HepG2 (cell line): Measurements from ENCODE around the gene OGFR. TPM values are rescaled to one million over a fixed set of nuclear protein-coding genes. Genes with fewer than 3 reads are reported as not detected.

Experiments used
- ATAC-seq: fragments of 200-7000 bp; cut with Tn5 transposase; 3 replicates; pipeline ENCODE4 v1.9.1; 2020; ENCODE audit warnings: mild to moderate bottlenecking, moderate library complexity
- BruUV-seq: library from RNA; stranded (reverse); fragments of 400-500 nt; replicated peaks from 2 replicates; lab custom pipeline; 2021; lab: Mats Ljungman, UMichigan
- CTCF ChIA-PET: fragments of 300-600 bp; formaldehyde crosslinking; extraction: SDS; loops from one replicate; lab custom pipeline; 2021; ENCODE audit warnings: low total read pairs, inconsistent platforms, low intra/inter-chr PET ratio; lab: Yijun Ruan, JAX
- POLR2A ChIA-PET: fragments of 350-600 bp; sonication (Branson Sonifier 250); formaldehyde crosslinking; loops from one replicate; lab custom pipeline; 2020; ENCODE audit warnings: antibody characterized with exemption, inconsistent platforms; lab: Yijun Ruan, JAX
- DNase-seq: peaks from one replicate; pipeline ENCODE4 v3.0.0-alpha.2; 2015; ENCODE audit warnings: low spot score
- FAIRE-seq: peaks from 3 replicates; lab custom pipeline; 2011; peaks lifted over from hg19 to GRCh38; lab: Jason Lieb, UNC
- H2AFZ ChIP-seq: one replicate; pipeline ENCODE4 v1.6.1; 2011; ENCODE audit warnings: low read length, inconsistent platforms
- H3K27ac ChIP-seq: fragments of 300-600 bp; 3 replicates; pipeline ENCODE4 v1.8.0; 2011; ENCODE audit warnings: mixed run types, mild to moderate bottlenecking, mixed read lengths, low read length, inconsistent platforms; ENCODE audit not compliant: insufficient read depth; ENCODE audit errors: extremely low read length
- H3K27me3 ChIP-seq, 2 experiments: fragments of 200-600 bp in 1 of 2; 2 replicates in 1 of 2; 3 replicates in 1 of 2; pipeline versions ENCODE4 v1.6.0 to v1.8.0; 2011; ENCODE audit warnings: low read length in 2 of 2, mild to moderate bottlenecking in 2 of 2, moderate library complexity in 2 of 2, inconsistent platforms in 1 of 2; ENCODE audit not compliant: insufficient read depth in 2 of 2, control insufficient read depth in 1 of 2
- H3K36me3 ChIP-seq, 2 experiments: fragments of 200-600 bp in 1 of 2; replicated peaks in 1 of 2; 2 replicates in 1 of 2; 3 replicates in 1 of 2; pipeline versions ENCODE4 v1.5.1 to v1.8.0; 2011; ENCODE audit warnings: low read length in 2 of 2, inconsistent platforms in 1 of 2; ENCODE audit not compliant: insufficient read depth in 2 of 2, control insufficient read depth in 1 of 2
- H3K4me1 ChIP-seq: 2 replicates; pipeline ENCODE4 v1.5.1; 2012; ENCODE audit warnings: low read length, inconsistent platforms; ENCODE audit not compliant: insufficient read depth
- H3K4me2 ChIP-seq: 2 replicates; pipeline ENCODE4 v1.6.0; 2011; ENCODE audit warnings: low read depth, low read length, inconsistent platforms
- H3K4me3 ChIP-seq, 3 experiments: fragments of 200-600 bp in 1 of 3; sonication (generic), shearing (Covaris generic) in 1 of 3; replicated peaks in 1 of 3; 2 replicates each; pipeline ENCODE4 v1.5.1; 2011 to 2016; ENCODE audit warnings: low read length in 3 of 3, inconsistent platforms in 2 of 3, low read depth in 2 of 3, mild to moderate bottlenecking in 2 of 3, control low read depth in 1 of 3, mixed read lengths in 1 of 3; ENCODE audit not compliant: insufficient read depth in 1 of 3
- H3K79me2 ChIP-seq: one replicate; pipeline ENCODE4 v1.6.1; 2011; ENCODE audit warnings: low read length, inconsistent platforms; ENCODE audit not compliant: insufficient read depth
- H3K9ac ChIP-seq: 2 replicates; pipeline ENCODE4 v1.6.0; 2011; ENCODE audit warnings: mild to moderate bottlenecking, low read depth, low read length, inconsistent platforms; ENCODE audit not compliant: insufficient read depth
- H3K9me3 ChIP-seq: 2 replicates; pipeline ENCODE4 v1.5.1; 2012; ENCODE audit warnings: mild to moderate bottlenecking, low read length
- H4K20me1 ChIP-seq: 2 replicates; pipeline ENCODE4 v1.6.0; 2011; ENCODE audit warnings: inconsistent platforms, mild to moderate bottlenecking, low read length, moderate library complexity; ENCODE audit not compliant: insufficient read depth
- BCL3 ChIP-seq: sonication (generic); formaldehyde crosslinking; IDR thresholded peaks from 2 replicates; pipeline ENCODE4 v1.5.1; 2020; ENCODE audit warnings: mild to moderate bottlenecking, missing genetic modification reagents, moderate library complexity
- EED ChIP-seq: sonication (generic); formaldehyde crosslinking; IDR thresholded peaks from 2 replicates; pipeline ENCODE4 v1.5.0; 2020; ENCODE audit warnings: mild to moderate bottlenecking, missing genetic modification reagents
- HNRNPL ChIP-seq: fragments of 200-400 bp; formaldehyde crosslinking; IDR thresholded peaks from 2 replicates; pipeline ENCODE4 v1.6.1; 2017; ENCODE audit warnings: mild to moderate bottlenecking, low read depth, low read length
- MNT ChIP-seq: fragments of 450-650 bp; IDR thresholded peaks from 2 replicates; pipeline ENCODE4 v1.6.1; 2016
- NFE2 ChIP-seq: sonication (generic); formaldehyde crosslinking; IDR thresholded peaks from 2 replicates; pipeline ENCODE4 v1.4.0; 2020; ENCODE audit warnings: missing genetic modification reagents
- POLR2G ChIP-seq: fragments of 200-400 bp; formaldehyde crosslinking; IDR thresholded peaks from 2 replicates; pipeline ENCODE4 v1.6.1; 2018; ENCODE audit warnings: mild to moderate bottlenecking, low read depth, low read length, moderate library complexity
- ZBTB10 ChIP-seq: sonication (generic); formaldehyde crosslinking; IDR thresholded peaks from 2 replicates; pipeline ENCODE4 v1.4.0; 2020; ENCODE audit warnings: missing genetic modification reagents, borderline replicate concordance
- ZBTB34 ChIP-seq: sonication (generic); formaldehyde crosslinking; IDR thresholded peaks from 2 replicates; pipeline ENCODE4 v1.8.0; 2022; ENCODE audit warnings: mild to moderate bottlenecking, missing genetic modification reagents
- ZBTB38 ChIP-seq: sonication (generic); formaldehyde crosslinking; IDR thresholded peaks from 2 replicates; pipeline ENCODE4 v1.5.1; 2020; ENCODE audit warnings: mild to moderate bottlenecking, missing genetic modification reagents
- ZNF296 ChIP-seq: sonication (generic); formaldehyde crosslinking; conservative IDR thresholded peaks from 2 replicates; pipeline ENCODE4 v1.5.0; 2020; ENCODE audit warnings: mild to moderate bottlenecking, missing genetic modification reagents
- ZNF33B ChIP-seq: sonication (generic); formaldehyde crosslinking; IDR thresholded peaks from 2 replicates; pipeline ENCODE4 v1.5.1; 2020; ENCODE audit warnings: mild to moderate bottlenecking, missing genetic modification reagents
- ZNF468 ChIP-seq: sonication (generic); formaldehyde crosslinking; IDR thresholded peaks from 2 replicates; pipeline ENCODE4 v1.8.0; 2022; ENCODE audit warnings: mild to moderate bottlenecking, moderate library complexity, missing genetic modification reagents
- ZNF556 ChIP-seq: sonication (generic); formaldehyde crosslinking; IDR thresholded peaks from 2 replicates; pipeline ENCODE4 v1.4.0; 2020; ENCODE audit warnings: mild to moderate bottlenecking, missing genetic modification reagents, borderline replicate concordance
- ZNF567 ChIP-seq: sonication (generic); formaldehyde crosslinking; IDR thresholded peaks from 2 replicates; pipeline ENCODE4 v1.8.1; 2023; ENCODE audit warnings: mild to moderate bottlenecking, missing genetic modification reagents, borderline replicate concordance
- WGBS: methylation state at CpG from one replicate; pipeline ENCODE4 v1.1.6; 2017; ENCODE audit warnings: low lambda C conversion rate; 5-methylcytosine and 5-hydroxymethylcytosine counted together
- in situ Hi-C: cut with HindIII; loops from 2 replicates; pipeline ENCODE4 v1.10.0; 2017; ENCODE audit warnings: low pct_unique_long_range_greater_than_20kb; ENCODE audit not compliant: extremely low pct_ligation_motif_present
- intact Hi-C: fragments of 100-400 bp; cut with micrococcal nuclease; formaldehyde crosslinking; loops from one replicate; pipeline ENCODE4 v1.10.0; 2022; ENCODE audit not compliant: unreplicated experiment
- polyA plus RNA-seq, 8 experiments: library from polyadenylated mRNA; depleted of rRNA in 3 of 8; stranded (reverse) in 7 of 8; unstranded in 1 of 8; fragments of >200 nt; fragmentation: Illumina TruSeq in 4 of 8; extraction: Trizol in 4 of 8; gene quantifications; 2 replicates each; pipeline versions ENCODE4 v1.2.1 to v1.2.3, GENCODE V29; 2011 to 2016; ENCODE audit warnings: low read depth in 4 of 8, missing spikeins in 1 of 8, mixed read lengths in 1 of 8; ENCODE audit not compliant: insufficient read depth in 1 of 8
- total RNA-seq, 5 experiments: library from RNA; depleted of rRNA; stranded (reverse); fragments of >200 nt; fragmentation: Illumina TruSeq; extraction: Trizol; gene quantifications; 2 replicates each; pipeline ENCODE4 v1.2.3, GENCODE V29; 2016; ENCODE audit warnings: low read depth in 1 of 5

OGFR gene
- total and polyA plus RNA-seq, 2 of the 13 experiments (the other 11 are each of a cell fraction or from before 2014, with no cell fraction given), result 47.7 to 81.8 TPM

- TF ChIP-seq ZBTB34 (CRISPR knock-in tag) (no peak), POLR2G (peak; percentile 41)
Measured at GRCh38 chr20:62801284-62802010, 3.2 kb upstream of the OGFR start (continued).

- Histone ChIP-seq H3K36me3 (peaks cover 31 to 43% of the 10 kb centered on the region in 2 experiments), H3K4me2 (no peak overlapping the region), H2AFZ (no peak overlapping the region), H3K4me3 (no peak overlapping the region), H4K20me1 (peaks cover 12% of the 10 kb centered on the region; the same call in 1 of the 2 replicates), H3K27ac (no peak overlapping the region), H3K79me2 (peaks cover 24% of the 10 kb centered on the region), H3K4me1 (peaks cover 50% of the 10 kb centered on the region), H3K27me3 (no peaks in the 10 kb centered on the region), H3K9ac (no peak overlapping the region), H3K9me3 (no peaks in the 10 kb centered on the region)
- no TSS peak for BruUV-seq
- ATAC-seq, result no peak
- CTCF ChIA-PET, result no interaction called here
- POLR2A ChIA-PET, result interaction anchor here (6.6 kb wide), 1 partner anchor 8 kb away, joined by 110 read pairs; the partner anchor contains the start of gene MRGBP
- FAIRE-seq, result no peak
- DNase-seq, result no peak
- in situ Hi-C loops, result no loop called here
- intact Hi-C loops, result no loop called here
- 90% methylated on average over 22 of the region's 22 CpGs for WGBS
- TF ChIP-seq EED (CRISPR knock-in tag) (peak; percentile 41; the same call in 1 of the 2 replicates), HNRNPL (0 out of 2 replicates have a peak, but pooled peaks have one; percentile 49), NFE2 (CRISPR knock-in tag) (no peak), ZBTB10 (CRISPR knock-in tag) (no peak), ZNF556 (no peak), ZNF33B (CRISPR knock-in tag) (no peak), ZNF468 (CRISPR knock-in tag) (no peak), ZNF567 (no peak), MNT (no peak), ZNF296 (CRISPR knock-in tag) (0 out of 2 replicates have a peak, but pooled peaks have one; percentile 39), ZBTB38 (CRISPR knock-in tag) (peak; percentile 4; the same call in 1 of the 2 replicates), BCL3 (CRISPR knock-in tag) (no peak)
Measured at GRCh38 chr20:62802026-62802712, 2.5 kb upstream of the OGFR start.
